HG03039 (cell line): ENCODE measurements around the gene AGO3.
"Not testable (repeated sequence)": the region's sequence is repeated elsewhere in the genome, so short reads cannot be mapped to it uniquely, and the experiment has no call there.

Experiments
- ATAC-seq: cut with Tn5 transposase; IDR thresholded peaks from one replicate; pipeline ENCODE4 v1.9.1; 2021; ENCODE audit warnings: mild to moderate bottlenecking, moderate library complexity; ENCODE audit not compliant: unreplicated experiment

AGO3 gene

GRCh38 chr1:36006941-36007500, 76.1 kb downstream of the AGO3 start:
- ATAC-seq, result no peak

GRCh38 chr1:36007741-36008140, 76.8 kb downstream of the AGO3 start:
- no peak for ATAC-seq

DNA sequence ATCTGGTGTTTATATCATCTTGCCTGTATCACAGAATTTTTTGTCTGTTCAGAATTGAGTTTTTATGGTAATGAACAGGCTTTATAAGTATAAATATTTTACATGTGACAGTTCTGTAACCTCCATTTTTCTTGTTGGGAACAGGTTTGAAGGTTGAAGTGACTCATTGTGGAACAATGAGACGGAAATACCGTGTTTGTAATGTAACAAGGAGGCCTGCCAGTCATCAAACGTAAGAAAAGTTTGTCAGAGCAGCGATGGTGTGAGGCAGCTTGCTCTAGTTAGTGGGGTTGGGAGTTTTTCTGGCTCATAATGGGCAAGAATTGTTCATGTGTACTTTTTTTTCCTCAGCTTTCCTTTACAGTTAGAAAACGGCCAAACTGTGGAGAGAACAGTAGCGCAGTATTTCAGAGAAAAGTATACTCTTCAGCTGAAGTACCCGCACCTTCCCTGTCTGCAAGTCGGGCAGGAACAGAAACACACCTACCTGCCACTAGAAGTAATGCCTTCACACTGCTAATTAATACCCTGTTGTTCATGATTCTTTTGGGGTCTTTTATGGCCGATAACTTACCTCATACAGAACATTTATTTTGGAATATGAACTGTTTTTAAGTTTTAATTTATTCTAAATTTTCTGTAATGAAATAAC, 77.8 kb downstream of the AGO3 start:
- no peak for ATAC-seq

GRCh38 chr1:36014722-36015220, 83.9 kb downstream of the AGO3 start:
- ATAC-seq, result no peak

DNA sequence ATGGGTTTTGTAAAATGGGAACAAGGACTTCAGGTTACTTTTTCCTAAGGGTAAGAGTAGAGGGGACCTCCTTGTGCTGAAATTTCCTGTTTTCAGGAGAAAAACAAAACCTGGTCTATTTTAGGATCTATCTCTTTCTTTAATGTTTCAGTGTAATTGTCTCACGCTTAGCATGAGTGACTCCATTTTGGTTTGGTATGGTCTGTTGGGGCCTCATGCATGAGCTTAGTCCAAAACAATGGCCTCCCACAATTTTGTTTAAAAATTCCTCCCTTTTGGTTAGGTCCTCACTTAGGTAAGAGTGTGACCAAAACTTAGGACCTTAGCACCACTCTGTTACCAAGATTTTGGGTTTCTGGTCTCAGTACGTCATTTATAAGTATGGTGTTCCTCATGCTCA, 85.8 kb downstream of the AGO3 start:
- no peak for ATAC-seq

DNA sequence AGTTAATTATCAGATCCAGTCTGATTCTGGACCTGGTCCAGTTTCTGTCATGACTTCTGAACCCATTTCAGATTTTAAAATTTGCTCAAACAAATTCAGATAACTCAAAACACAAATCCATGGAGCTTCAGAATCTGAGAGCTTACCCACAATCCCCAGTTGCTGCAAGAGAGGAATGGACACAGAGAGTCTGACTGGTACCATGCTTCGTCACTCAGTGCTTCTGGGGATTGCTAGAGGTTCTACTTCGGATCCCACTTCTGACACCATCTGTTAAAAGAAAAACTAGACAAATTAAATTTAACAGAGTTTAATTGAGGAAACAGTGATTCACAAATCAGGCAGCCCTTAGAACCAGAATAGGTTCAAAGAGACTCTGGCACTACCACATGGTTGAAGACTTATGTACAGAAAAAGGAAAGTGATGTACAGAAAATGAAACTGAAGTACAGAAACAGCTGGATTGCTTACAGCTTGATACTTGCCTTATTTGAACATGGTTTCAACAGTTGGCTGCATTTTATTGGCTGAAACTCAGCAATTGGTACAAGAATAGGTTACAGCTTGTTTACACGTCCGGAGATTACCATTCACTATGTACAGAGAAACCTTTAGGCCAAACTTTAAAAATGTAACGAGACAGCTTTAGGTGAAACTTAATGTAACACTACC, 92.3 kb downstream of the AGO3 start:
- no peak for ATAC-seq

- not testable (repeated sequence) for ATAC-seq
Observed at GRCh38 chr1:36024024-36024423, 93.1 kb downstream of the AGO3 start.

- no peak for ATAC-seq
Observed at GRCh38 chr1:36024847-36025246, 93.9 kb downstream of the AGO3 start.

DNA sequence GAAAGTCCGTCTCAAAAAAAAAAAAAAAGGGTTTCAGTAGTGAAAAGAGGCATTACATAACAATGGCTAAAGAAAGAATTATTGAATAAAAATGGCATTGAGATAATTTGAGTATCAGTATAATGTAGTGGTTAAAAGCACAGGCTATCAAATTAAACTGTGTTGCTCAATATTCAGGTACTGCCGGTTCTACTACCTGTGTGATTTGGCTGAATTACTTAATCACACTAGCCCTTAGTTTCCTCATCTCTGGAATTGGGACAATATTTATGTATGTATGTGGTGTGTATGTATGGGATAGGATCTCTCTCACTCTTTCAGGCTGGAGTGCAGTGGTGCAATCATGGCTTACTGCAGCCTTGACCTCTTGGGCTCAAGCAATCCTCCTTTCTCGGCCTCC, 96.9 kb downstream of the AGO3 start:
- no peak for ATAC-seq

DNA sequence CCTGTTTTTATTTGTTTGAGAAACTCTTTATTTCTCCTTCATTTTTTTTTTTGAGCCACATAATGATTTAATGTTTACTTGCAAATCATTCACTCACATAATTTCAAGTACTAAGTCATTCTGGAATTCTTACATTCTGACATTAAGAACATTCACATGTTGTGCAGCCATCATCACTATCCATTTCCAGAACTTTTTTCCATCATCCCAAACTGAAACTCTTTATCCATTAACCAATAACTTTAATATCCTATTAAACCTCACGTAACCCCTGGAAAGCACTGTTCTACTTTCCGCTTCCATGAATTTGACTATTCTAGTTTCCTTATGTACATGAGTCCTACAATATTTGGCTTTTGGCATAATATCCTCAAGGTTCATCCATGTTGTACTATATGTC, 100.5 kb downstream of the AGO3 start:
- no peak for ATAC-seq

- no peak for ATAC-seq
Observed at GRCh38 chr1:36034692-36035091, 103.8 kb downstream of the AGO3 start.

DNA sequence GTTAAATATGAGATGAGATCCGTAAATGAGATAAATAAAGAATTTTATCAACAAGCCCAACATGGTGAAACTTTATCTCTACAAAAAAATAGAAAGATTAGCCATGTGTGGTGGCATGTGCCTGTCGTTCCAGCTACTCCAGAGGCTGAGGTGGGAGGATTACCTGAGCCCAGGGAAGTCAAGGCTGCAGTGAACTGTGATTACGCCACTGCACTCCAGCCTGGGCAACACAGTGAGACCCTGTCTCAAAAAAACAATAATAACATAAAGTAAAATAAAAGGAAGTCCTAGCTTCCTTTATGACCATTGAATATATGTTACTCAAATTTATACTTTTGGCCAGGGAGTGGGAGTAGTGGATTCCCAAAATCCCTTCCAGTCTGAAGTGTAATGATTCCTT, 104.2 kb downstream of the AGO3 start:
- ATAC-seq, result no peak

GRCh38 chr1:36040238-36040637, 109.3 kb downstream of the AGO3 start:
- no peak for ATAC-seq

GRCh38 chr1:36051821-36052220, 120.9 kb downstream of the AGO3 start:
- ATAC-seq, result no peak

GRCh38 chr1:36053978-36054377, 123.1 kb downstream of the AGO3 start:
- ATAC-seq, result no peak

- no peak for ATAC-seq
Observed at GRCh38 chr1:36055706-36056105, 124.8 kb downstream of the AGO3 start.

DNA sequence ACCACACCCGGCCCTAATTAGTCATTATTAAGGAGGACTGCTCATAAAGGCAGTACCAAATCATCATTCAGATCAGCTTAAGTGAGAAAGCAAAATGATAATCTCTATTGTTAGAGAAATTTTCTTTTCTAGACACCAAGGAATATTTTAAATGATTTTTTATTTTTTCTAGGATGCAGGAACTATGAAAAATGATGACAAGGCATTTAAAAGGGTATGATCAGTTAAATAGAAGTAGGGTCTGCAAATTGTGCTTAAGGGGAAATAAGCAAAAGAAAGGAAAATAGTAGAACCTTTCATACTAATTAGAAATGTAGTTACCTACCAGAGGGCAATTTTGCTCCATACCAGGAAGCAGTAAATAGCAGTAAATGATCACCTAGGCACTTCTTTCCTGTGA, 131.4 kb downstream of the AGO3 start:
- no peak for ATAC-seq

GRCh38 chr1:36067871-36068270, 137.0 kb downstream of the AGO3 start:
- ATAC-seq, result no peak

GRCh38 chr1:36068866-36069265, 138.0 kb downstream of the AGO3 start:
- ATAC-seq, result no peak

- ATAC-seq, result no peak
Observed at GRCh38 chr1:36070349-36070748, 139.4 kb downstream of the AGO3 start.

- no peak for ATAC-seq
Observed at GRCh38 chr1:36076979-36077573, 146.2 kb downstream of the AGO3 start.

- ATAC-seq, result no peak
Observed at GRCh38 chr1:36080236-36080635, 149.3 kb downstream of the AGO3 start.
